ENCODE results near the gene RPS14.
"Not testable (repeated sequence)": the region's sequence is repeated elsewhere in the genome, so short reads cannot be mapped to it uniquely, and the experiment has no call there.

Gene RPS14

GRCh38 chr5:150428106-150428876 is 21.2 kb downstream of the RPS14 start:
- TF ChIP-seq GATA1 (IDR thresholded peaks at IDR 0.05; ENCODE audit: low read depth, low read length) = no peak
- TF ChIP-seq POLR2A (IDR thresholded peaks at IDR 0.05; ENCODE audit: low read length) = no peak
- DNase-seq = no peak

GRCh38 chr5:150426165-150426564 is 23.4 kb downstream of the RPS14 start:
- not testable (repeated sequence) for DNase-seq

DNA sequence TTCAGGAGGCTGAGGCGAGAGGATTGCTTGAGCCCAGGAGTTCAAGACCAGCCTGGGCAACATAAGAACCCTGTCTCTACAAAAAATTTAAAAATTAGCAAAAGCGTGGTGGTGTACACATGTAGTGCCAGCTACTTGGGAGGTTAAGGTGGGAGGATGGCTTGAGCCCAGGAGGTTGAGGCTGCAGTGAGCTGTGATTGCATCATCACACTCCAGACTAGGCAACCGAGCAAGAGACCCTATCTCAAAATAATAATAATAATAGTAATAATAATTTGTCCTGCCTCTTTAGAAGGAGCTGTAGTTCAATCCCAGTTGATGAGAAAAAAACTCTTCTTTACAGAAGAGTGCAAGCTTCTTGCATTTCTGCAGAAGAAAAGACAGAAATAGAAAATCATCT is 26.8 kb downstream of the RPS14 start:
- DNase-seq = no peak
- TF ChIP-seq POLR2A (IDR thresholded peaks at IDR 0.05; ENCODE audit: low read length) (no peak), GATA1 (IDR thresholded peaks at IDR 0.05; ENCODE audit: low read depth, low read length) (no peak)

DNA sequence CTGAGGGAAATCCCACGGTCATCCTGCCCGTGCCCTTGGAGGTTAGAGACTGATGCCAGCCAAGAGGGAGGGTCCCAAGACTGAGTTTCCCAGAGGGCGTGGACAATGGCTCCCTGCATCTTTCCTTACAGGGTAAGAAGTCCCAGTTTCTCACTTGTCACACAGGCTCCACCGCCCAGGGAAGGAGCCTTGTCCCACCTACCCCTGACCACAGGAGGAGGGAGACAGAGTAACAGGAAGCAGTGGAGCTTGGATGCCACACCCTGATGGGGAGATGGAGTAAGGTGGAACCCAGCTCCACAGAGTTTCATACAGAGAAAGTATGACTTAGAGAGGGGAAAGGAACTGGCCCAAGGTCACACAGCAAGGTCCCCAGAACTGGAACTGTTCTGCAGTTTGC is 27.5 kb downstream of the RPS14 start:
- no peak for DNase-seq
- no peak for TF ChIP-seq POLR2A (IDR thresholded peaks at IDR 0.05; ENCODE audit: low read length)
- no peak for TF ChIP-seq GATA1 (IDR thresholded peaks at IDR 0.05; ENCODE audit: low read depth, low read length)

GRCh38 chr5:150419630-150420270 is 29.8 kb downstream of the RPS14 start:
- DNase-seq = no peak
- TF ChIP-seq GATA1 (IDR thresholded peaks at IDR 0.05; ENCODE audit: low read depth, low read length) (no peak), POLR2A (IDR thresholded peaks at IDR 0.05; ENCODE audit: low read length) (no peak)

DNA sequence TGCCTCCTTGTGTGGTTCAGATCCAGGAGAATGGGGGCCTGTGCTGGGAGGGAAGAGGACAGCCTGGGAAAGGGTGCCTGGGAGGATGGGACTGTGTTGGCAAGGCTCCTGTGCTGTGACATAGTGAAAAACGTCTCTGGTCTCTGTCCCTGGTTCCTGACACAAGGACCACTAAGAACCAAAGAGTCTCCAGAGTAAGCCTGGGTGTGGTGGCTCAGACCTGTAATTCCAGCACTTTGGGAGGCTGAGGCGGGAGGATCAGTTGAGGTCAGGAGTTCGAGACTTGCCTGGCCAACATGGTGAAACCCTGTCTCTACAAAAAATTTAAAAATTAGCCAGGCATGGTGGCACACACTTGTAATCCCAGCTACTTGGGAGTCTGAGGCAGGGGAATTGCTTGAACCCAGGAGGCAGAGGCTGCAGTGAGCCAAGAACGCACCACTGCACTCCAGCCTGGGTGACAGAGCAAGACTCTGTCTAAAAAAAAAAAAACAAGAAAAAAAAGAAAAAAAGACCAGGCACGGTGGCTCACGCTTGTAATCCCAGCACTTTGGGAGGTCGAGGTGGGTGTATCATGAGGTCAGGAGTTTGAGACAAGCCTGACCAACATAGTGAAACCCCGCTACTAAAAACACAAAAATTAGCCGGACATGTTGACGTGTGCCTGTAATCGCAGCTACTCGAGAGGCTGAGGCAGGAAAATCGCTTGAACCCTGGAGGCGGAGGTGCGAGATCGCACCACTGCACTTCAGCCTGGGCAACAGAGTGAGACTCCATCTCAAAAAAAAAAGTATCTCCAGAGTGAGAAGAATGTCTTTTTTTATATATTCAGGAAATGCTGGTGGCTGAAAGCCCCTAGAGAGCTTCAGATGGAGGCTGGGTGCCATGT is 35.4 kb downstream of the RPS14 start:
- not testable (repeated sequence) for DNase-seq

DNA sequence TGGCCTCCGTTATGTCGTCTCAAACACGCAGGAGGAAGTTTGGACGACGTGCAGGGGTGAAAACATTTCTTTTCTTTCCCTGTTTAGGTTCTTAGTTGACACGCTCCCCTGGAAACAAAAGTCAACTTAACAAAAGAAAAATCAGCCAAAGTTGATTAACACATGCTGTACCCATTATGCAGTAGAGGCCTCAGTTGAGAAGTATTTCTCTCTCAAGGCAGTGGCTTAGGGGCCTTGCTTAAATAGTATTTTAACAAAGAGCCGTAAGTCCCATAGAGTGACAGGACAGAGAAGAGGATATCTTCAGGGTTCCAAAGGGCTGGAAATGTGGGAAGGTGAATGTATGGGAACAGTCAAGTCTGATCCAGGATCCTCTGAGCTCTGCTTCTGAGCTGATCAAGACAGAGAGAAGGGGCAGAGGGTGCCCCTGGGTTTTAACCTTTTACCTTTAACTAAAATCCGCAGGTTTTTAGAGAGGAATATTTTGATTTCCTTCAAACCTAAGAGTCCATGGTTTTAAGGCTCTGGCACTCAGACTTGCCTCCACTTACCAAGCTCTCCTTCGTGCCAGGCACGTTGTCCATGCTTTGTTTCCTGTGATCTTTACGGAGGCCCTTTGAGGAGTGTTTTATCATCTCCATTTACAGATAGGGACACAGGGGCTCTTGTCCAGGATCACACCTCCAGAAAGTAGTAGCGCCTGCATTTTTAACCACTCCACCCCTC is 36.2 kb downstream of the RPS14 start:
- no peak for TF ChIP-seq GATA1 (IDR thresholded peaks at IDR 0.05; ENCODE audit: low read depth, low read length)
- no peak for TF ChIP-seq POLR2A (IDR thresholded peaks at IDR 0.05; ENCODE audit: low read length)
- DNase-seq = no peak

DNA sequence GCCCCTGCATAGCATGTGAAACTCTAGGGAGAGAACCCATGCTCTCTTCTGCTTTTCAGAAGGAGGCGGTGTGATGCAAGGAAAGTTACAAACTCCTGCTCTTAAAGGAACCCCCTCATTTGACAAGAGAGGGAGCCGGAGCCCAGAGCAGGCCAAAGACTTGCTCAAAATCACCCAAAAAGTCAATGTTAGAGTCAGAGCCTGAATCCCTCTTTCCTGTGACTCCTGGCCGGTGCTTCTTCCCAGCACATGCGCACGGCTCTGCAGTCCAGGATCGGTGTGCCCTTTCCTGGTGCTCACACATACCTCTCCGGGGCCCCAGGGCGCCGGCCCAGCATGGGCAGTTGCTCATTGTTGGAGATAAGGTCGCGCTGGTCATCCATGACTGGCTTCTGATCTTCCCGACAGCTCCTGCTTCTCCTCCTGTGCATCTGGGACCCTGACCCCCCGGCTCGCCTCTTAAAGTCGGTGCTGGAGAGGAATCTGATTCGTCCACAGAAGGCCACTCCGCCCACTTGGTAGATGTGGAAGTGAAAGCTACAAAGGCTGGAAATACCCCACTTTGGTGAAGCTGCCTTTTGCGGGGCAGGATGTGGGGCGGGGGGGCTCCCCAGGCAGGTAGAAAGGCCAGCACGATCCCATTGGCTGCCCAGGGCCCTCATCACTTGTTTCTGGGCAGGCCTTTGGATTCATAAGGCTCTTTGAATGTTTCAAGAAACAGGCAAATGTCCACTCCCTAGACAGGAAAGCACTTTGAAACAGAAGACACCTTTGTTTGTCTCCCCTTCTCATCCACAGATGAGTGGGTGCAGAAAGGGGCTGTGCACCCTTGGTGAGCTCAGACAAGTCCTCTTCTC is 37.0 kb downstream of the RPS14 start, which contains the start of gene CD74:
Gene CD74 (minus strand): TSS at position 592 of the 857 bp plus-strand sequence. CDS start 161 bp downstream, at position 431.
- peak; percentile 50 to 55 for DNase-seq
- TF ChIP-seq POLR2A (IDR thresholded peaks at IDR 0.05; ENCODE audit: low read length) (no peak), GATA1 (IDR thresholded peaks at IDR 0.05; ENCODE audit: low read depth, low read length) (no peak)

GRCh38 chr5:150411245-150411979 is 38.1 kb downstream of the RPS14 start:
- TF ChIP-seq GATA1 (IDR thresholded peaks at IDR 0.05; ENCODE audit: low read depth, low read length) = no peak
- no peak for TF ChIP-seq POLR2A (IDR thresholded peaks at IDR 0.05; ENCODE audit: low read length)
- DNase-seq = peak; percentile 24 to 31

DNA sequence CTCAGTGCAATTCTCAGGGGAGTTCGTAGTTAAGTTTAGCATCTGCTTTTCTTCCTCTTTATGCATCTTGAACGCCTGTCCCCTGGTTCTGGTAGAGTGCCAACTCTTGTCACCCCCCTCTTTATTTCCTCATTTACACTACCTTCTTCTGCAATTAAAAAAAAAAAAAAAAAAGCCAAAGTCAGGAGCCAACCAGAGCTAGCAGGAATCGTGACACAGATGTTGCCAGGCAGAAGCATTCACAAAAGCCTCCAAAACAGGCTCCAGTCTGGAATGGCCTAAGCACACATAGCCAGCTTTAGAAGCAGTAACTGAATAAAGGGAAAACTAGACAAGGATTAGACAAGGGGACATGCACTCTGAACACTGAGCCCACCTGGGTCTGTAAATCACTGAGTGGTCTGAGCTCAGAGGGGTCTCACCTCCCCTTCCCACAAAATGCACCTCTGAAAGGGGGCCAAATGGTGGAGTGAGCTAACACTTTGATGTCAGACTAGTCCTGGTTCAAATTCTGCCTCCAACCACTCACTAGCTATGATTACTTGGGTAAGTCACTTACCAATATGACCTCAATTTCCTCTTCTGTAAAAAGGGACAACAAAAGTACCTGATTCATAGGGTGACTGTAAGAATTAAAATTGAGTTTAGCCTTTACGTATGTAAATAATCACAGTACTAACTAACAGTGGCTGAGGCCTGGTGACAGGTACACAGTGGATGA is 38.9 kb downstream of the RPS14 start:
- DNase-seq = peak; percentile 55 to 63
- TF ChIP-seq GATA1 (IDR thresholded peaks at IDR 0.05; ENCODE audit: low read depth, low read length) = no peak
- no peak for TF ChIP-seq POLR2A (IDR thresholded peaks at IDR 0.05; ENCODE audit: low read length)

GRCh38 chr5:150409638-150410523 is 39.7 kb downstream of the RPS14 start:
- peak; percentile 60 to 67 for DNase-seq
- no peak for TF ChIP-seq GATA1 (IDR thresholded peaks at IDR 0.05; ENCODE audit: low read depth, low read length)

Data from erythroblast (primary cell).